A172 (cell line): Measurements from ENCODE around the gene PRAMEF8. TPM values are rescaled to one million over a fixed set of nuclear protein-coding genes. Genes with fewer than 3 reads are reported as not detected.
"Not testable (repeated sequence)": the region's sequence is repeated elsewhere in the genome, so short reads cannot be mapped to it uniquely, and the experiment has no call there.

Source experiments
- DNase-seq: peaks from one replicate; pipeline ENCODE4 v3.0.0-alpha.2; 2015; ENCODE audit warnings: low spot score
- total RNA-seq: library from RNA; depleted of rRNA; stranded (reverse); fragments of >200 nt; shearing (Covaris generic); gene quantifications from 2 replicates; pipeline ENCODE4 v1.2.3, GENCODE V29; 2014; rRNA removed

The PRAMEF8 gene
- not detected in 2 replicates for total RNA-seq

GRCh38 chr1:13285037-13285436, at the start of gene PRAMEF8:
Gene PRAMEF8 (minus strand): TSS chr1:13285137. CDS start chr1:13284091, 1,046 bp downstream.
- not testable (repeated sequence) for DNase-seq

- not testable (repeated sequence) for DNase-seq
These were observed 30.3 kb upstream of the PRAMEF8 start, which contains the start of gene PRAMEF15 for GRCh38 chr1:13315281-13315680. Gene PRAMEF15 (plus strand): TSS chr1:13315581. CDS start chr1:13318408, 2,827 bp downstream.

- DNase-seq = not testable (repeated sequence)
These were observed 18.3 kb upstream of the PRAMEF8 start, which contains the start of gene PRAMEF33 for GRCh38 chr1:13303239-13303638. Gene PRAMEF33 (plus strand): TSS chr1:13303539. CDS start chr1:13305955, 2,416 bp downstream.

GRCh38 chr1:13302197-13302596, 17.3 kb upstream of the PRAMEF8 start:
- not testable (repeated sequence) for DNase-seq

- DNase-seq = not testable (repeated sequence)
These were observed 13.8 kb upstream of the PRAMEF8 start for GRCh38 chr1:13298699-13299098.

- DNase-seq = not testable (repeated sequence)
These were observed 12.4 kb upstream of the PRAMEF8 start for GRCh38 chr1:13297216-13297931.

GRCh38 chr1:13289030-13289429, 4.1 kb upstream of the PRAMEF8 start:
- DNase-seq = not testable (repeated sequence)

- not testable (repeated sequence) for DNase-seq
These were observed 5.3 kb downstream of the PRAMEF8 start for GRCh38 chr1:13279617-13280016.

GRCh38 chr1:13277016-13277415, 7.9 kb downstream of the PRAMEF8 start:
- DNase-seq = not testable (repeated sequence)

- not testable (repeated sequence) for DNase-seq
These were observed 19.8 kb downstream of the PRAMEF8 start for GRCh38 chr1:13265124-13265523.

- DNase-seq = not testable (repeated sequence)
These were observed 31.0 kb downstream of the PRAMEF8 start, which contains the start of gene PRAMEF5 for GRCh38 chr1:13253898-13254297. Gene PRAMEF5 (plus strand): TSS chr1:13254198. CDS start chr1:13259269, 5,071 bp downstream.

GRCh38 chr1:13247122-13247521, 37.8 kb downstream of the PRAMEF8 start:
- DNase-seq = not testable (repeated sequence)

GRCh38 chr1:13246554-13246871, 38.4 kb downstream of the PRAMEF8 start:
- not testable (repeated sequence) for DNase-seq

GRCh38 chr1:13245841-13246553, 38.9 kb downstream of the PRAMEF8 start:
- DNase-seq = not testable (repeated sequence)

- DNase-seq = not testable (repeated sequence)
These were observed 41.2 kb downstream of the PRAMEF8 start for GRCh38 chr1:13243536-13244263.

GRCh38 chr1:13239633-13240032, 45.3 kb downstream of the PRAMEF8 start:
- not testable (repeated sequence) for DNase-seq

GRCh38 chr1:13237572-13237971, 47.4 kb downstream of the PRAMEF8 start:
- not testable (repeated sequence) for DNase-seq

GRCh38 chr1:13234057-13234456, 50.9 kb downstream of the PRAMEF8 start:
- not testable (repeated sequence) for DNase-seq

- not testable (repeated sequence) for DNase-seq
These were observed 52.9 kb downstream of the PRAMEF8 start for GRCh38 chr1:13232056-13232455.
